ENCODE measurements around the gene C1GALT1.
"Not testable (repeated sequence)": the region's sequence is repeated elsewhere in the genome, so short reads cannot be mapped to it uniquely, and the experiment has no call there.

The C1GALT1 gene

DNA sequence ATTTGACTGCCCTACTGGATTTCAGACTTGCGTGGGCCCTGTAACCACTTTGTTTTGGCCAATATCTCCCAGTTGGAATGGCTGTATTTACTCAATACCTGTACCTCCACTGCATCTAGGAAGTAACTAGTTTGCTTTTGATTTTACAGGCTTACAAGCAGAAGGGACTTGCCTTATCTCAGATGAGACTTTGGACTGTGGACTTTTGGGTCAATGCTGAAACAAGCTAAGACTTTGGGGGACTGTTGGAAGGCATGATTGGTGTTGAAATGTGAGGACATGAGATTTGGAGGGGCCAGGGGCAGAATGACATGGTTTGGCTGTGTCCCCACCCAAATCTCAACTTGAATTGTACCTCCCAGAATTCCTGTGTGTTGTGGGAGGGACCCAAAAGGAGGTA lies 28.0 kb upstream of the C1GALT1 start:
- H3K4me3 ChIP-seq (ENCODE audit: low read length); H3K27me3 ChIP-seq (ENCODE audit: insufficient read depth, low read length); H2AFZ ChIP-seq (ENCODE audit: low read depth, low read length); H3K9me3 ChIP-seq (ENCODE audit: low read length); H3K4me1 ChIP-seq (ENCODE audit: insufficient read depth, low read length); H3K36me3 ChIP-seq (ENCODE audit: insufficient read depth, low read length): not testable (repeated sequence)

DNA sequence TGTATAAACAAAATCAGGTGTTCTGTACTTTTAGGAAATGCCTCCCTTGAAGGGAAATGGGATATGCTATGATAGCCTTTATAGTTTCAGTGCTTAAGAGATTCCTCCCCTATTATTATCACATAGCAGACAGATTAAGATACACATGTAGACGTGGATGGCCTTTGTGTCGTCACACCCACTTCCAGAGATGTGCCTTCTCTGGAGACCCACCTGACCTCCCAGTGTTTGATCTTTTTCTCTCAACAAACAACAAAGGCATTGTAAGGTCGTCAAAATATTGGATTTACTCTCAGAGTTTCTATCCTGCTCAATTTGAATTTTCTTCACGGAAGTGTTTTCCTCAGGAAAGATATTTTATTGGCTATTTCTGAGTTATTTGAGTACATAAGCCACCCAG lies 25.7 kb upstream of the C1GALT1 start:
- Histone ChIP-seq H3K27me3 (ENCODE audit: insufficient read depth, low read length) (no peaks in the 10 kb centered on the region), H3K4me3 (ENCODE audit: low read length) (no peak overlapping the region), H3K9me3 (ENCODE audit: low read length) (peaks cover 4% of the 10 kb centered on the region), H3K36me3 (ENCODE audit: insufficient read depth, low read length) (no peaks in the 10 kb centered on the region), H3K4me1 (ENCODE audit: insufficient read depth, low read length) (peaks cover 7% of the 10 kb centered on the region), H2AFZ (ENCODE audit: low read depth, low read length) (no peak overlapping the region)

DNA sequence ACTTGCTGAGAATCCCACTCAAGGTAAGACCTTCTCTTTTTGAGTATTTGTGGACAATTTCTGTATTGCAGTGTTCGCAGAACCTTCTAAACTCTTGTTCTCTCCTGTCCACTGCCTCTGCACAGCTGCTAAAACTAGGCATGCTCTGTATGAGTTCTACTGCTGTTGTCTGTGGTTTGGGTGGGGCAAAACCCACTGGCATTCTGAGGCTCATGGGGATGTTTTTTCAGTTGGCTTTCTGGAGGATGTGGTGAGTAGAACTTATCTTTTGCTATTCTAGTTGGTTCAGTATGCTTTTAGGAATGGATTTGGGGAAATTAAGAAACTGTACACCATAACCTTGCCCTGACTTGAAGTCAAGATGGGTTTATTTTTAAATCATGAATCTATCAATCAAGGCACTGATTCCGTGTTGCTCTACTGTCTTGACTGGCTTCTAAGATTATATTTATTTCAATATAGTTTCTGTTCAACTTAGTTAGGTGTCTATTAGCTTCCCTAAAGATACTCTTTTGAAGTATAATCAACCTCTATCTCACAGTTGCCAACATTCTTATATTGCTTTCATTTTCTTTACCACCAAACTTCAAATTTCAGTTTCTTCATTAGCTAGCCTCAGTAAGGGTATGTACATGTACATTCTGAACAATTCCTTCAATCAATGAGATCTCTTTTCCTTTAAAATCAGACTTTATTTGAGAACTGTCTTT lies 25.0 kb upstream of the C1GALT1 start:
- H3K36me3 ChIP-seq (ENCODE audit: insufficient read depth, low read length) = no peaks in the 10 kb centered on the region
- peaks cover 7% of the 10 kb centered on the region for H3K4me1 ChIP-seq (ENCODE audit: insufficient read depth, low read length)
- no peak overlapping the region for H3K4me3 ChIP-seq (ENCODE audit: low read length)
- peaks cover 4% of the 10 kb centered on the region for H3K9me3 ChIP-seq (ENCODE audit: low read length)
- H3K27me3 ChIP-seq (ENCODE audit: insufficient read depth, low read length) = no peaks in the 10 kb centered on the region
- H2AFZ ChIP-seq (ENCODE audit: low read depth, low read length) = no peak overlapping the region

DNA sequence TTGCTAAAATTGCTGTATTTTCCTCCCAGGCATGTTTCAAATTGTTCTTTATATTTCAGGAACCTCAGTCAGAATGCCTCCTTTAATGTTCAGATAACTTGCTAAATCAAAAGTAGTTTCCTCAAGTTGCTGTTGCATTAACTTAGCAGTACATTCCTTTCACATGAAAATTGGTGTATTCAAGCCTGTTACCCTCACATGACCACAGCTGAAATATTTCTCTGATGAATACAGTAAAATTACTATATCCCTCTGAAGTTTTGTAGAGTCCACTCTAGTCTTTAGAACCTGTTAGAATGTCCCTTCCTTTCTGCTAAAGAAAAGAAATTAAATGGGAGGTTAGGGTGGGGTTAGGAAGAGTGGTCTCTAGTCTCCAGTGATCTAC lies 24.5 kb upstream of the C1GALT1 start:
- Histone ChIP-seq H3K9me3 (ENCODE audit: low read length) (peaks cover 4% of the 10 kb centered on the region), H3K36me3 (ENCODE audit: insufficient read depth, low read length) (no peaks in the 10 kb centered on the region), H2AFZ (ENCODE audit: low read depth, low read length) (no peak overlapping the region), H3K4me3 (ENCODE audit: low read length) (no peak overlapping the region), H3K27me3 (ENCODE audit: insufficient read depth, low read length) (no peaks in the 10 kb centered on the region), H3K4me1 (ENCODE audit: insufficient read depth, low read length) (peaks cover 7% of the 10 kb centered on the region)

DNA sequence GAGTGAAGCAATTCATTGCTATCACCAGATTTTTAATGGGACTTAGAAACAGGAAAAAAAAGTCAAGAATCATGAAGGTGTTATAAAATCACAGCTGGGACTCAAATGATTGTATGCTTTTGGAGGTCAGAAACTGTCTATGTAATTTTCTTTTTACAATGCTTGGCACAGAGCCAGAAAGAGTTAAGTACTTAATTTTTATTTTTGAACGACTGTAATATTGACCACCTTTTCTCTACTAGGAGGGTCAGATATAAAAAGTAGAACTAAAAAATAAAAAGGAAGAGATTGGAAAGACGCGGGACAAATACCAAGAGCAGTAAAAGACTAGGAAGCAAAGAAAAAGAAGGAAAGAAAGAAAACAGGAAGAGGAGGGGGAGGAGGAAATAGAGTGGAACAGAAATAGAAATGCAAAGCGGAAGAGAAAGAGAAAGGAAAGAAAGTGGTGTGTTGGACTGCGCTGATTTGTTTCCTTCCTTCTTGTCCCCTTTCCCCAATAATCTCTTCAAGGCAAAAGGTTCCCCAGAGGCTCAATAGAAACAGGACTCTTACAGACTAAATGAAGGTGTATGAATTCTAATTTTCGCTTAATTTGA lies 23.2 kb upstream of the C1GALT1 start:
- no peak overlapping the region for H3K4me3 ChIP-seq (ENCODE audit: low read length)
- H3K4me1 ChIP-seq (ENCODE audit: insufficient read depth, low read length) = peaks cover 7% of the 10 kb centered on the region
- no peak overlapping the region for H2AFZ ChIP-seq (ENCODE audit: low read depth, low read length)
- H3K36me3 ChIP-seq (ENCODE audit: insufficient read depth, low read length) = no peaks in the 10 kb centered on the region
- peaks cover 2% of the 10 kb centered on the region for H3K9me3 ChIP-seq (ENCODE audit: low read length)
- H3K27me3 ChIP-seq (ENCODE audit: insufficient read depth, low read length) = no peaks in the 10 kb centered on the region

DNA sequence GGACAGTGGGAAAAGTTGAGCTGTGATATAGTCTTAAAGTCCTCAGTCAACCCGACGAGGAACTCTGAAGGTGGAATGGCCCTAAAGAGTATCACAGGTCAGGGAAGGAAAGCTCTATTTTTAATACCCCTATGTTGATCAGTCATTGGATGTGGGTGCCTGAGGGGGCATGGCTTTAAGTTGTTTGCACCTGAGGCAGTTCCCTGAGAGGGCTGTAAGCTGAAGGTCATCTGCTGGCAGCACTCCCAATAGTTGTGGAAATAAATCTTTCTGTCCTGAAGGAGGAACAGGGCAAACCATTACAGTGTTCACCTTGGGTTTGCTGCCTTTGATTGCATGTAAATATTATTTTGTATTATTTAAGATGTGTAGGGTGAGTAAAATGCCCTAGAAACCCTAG lies 17.8 kb upstream of the C1GALT1 start:
- no peaks in the 10 kb centered on the region for H3K4me1 ChIP-seq (ENCODE audit: insufficient read depth, low read length)
- H3K27me3 ChIP-seq (ENCODE audit: insufficient read depth, low read length) = no peaks in the 10 kb centered on the region
- H2AFZ ChIP-seq (ENCODE audit: low read depth, low read length) = no peak overlapping the region
- H3K4me3 ChIP-seq (ENCODE audit: low read length) = no peak overlapping the region
- H3K9me3 ChIP-seq (ENCODE audit: low read length) = no peaks in the 10 kb centered on the region
- no peaks in the 10 kb centered on the region for H3K36me3 ChIP-seq (ENCODE audit: insufficient read depth, low read length)

DNA sequence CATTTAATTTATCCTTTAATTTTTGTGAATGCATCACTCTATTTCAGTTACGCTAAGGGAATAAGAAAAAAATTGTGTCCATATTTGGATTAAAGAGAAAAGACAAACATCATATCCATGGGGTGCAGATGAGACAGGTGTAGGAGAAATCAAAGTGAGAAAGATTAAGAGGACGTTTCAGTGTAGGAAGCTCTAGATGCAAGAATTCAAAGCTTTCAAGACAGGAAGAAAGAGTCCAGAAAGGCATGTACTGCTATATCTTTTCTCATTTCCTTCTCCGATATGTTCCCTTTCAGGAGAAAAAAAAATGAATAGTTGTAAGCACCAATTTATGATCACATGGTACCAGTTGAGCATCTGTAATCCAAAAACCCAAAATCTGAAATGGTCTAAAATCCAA lies 17.0 kb upstream of the C1GALT1 start:
- H3K9me3 ChIP-seq (ENCODE audit: low read length) = no peaks in the 10 kb centered on the region
- H3K4me3 ChIP-seq (ENCODE audit: low read length) = no peak overlapping the region
- H3K4me1 ChIP-seq (ENCODE audit: insufficient read depth, low read length) = no peaks in the 10 kb centered on the region
- H3K36me3 ChIP-seq (ENCODE audit: insufficient read depth, low read length) = no peaks in the 10 kb centered on the region
- H2AFZ ChIP-seq (ENCODE audit: low read depth, low read length) = no peak overlapping the region
- no peaks in the 10 kb centered on the region for H3K27me3 ChIP-seq (ENCODE audit: insufficient read depth, low read length)

DNA sequence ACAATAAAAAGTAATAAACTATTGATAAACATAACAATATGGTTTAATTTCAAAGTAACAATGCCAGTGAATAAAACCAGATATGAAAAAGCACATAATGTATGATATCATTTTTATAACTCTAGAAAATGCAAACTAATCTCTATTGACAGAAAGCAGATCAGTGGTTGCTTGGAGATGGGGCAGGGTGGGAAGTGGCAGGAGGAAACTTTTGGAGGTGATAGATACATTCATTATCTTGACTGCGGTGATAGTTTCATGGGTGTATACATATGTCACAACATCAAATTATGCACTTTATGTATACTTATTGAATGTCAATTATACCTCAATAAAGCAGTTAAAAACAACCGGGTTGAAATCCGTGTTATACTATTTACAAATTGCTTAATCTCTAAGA lies 16.0 kb upstream of the C1GALT1 start:
- no peak overlapping the region for H2AFZ ChIP-seq (ENCODE audit: low read depth, low read length)
- H3K36me3 ChIP-seq (ENCODE audit: insufficient read depth, low read length) = no peaks in the 10 kb centered on the region
- no peak overlapping the region for H3K4me3 ChIP-seq (ENCODE audit: low read length)
- H3K9me3 ChIP-seq (ENCODE audit: low read length) = no peaks in the 10 kb centered on the region
- no peaks in the 10 kb centered on the region for H3K4me1 ChIP-seq (ENCODE audit: insufficient read depth, low read length)
- H3K27me3 ChIP-seq (ENCODE audit: insufficient read depth, low read length) = no peaks in the 10 kb centered on the region

DNA sequence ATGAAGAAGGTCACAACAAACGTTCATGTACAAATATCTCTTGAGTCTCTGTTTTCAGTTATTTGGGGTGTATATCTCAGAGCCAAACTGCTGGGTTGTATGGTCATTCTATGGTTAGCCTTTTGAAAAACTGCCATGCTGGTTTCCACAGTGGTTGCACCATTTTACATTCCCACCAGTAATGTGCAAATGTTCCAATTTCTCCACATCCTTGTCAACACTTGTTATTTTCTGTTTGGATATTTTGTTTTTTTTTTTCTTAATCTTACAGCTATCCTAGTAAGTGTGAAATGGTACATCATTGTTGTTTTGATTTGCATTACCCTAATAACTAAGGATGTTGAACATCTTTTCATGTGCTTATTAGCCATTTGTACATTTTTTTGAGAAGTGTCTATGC lies 13.0 kb upstream of the C1GALT1 start:
- Histone ChIP-seq H3K9me3 (ENCODE audit: low read length) (peaks cover 2% of the 10 kb centered on the region), H3K4me3 (ENCODE audit: low read length) (no peak overlapping the region), H2AFZ (ENCODE audit: low read depth, low read length) (no peak overlapping the region)

DNA sequence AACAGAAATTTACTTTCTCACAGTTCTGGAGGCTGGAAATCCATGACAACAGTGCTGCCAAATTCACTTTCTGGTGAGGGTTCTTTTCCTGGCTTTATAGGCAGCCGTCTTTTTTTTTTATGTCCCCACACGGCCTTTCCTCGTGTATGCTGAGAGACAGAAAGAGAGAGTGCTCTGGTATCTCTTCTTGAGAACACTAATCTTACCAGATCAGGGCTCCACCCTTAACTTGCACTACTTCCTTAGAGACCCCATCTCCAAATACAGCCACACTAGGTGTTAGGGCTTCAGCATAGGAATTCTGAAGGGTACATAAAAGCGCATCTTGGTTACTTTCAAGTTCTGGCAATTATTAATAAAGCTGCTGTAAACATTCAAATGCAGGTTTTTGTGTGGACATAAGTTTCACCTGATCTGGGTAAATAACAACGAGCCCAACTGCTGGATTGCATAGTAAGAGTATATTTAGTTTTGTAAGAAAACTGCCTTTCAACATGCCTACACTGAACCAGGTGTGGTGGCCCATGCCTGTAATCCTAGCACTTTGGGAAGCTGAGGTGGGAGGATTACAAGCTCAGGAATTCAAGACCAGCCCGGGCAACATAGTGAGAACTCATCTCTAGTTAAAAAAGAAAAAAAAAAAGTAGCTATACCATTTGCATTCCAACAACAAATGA lies 8.2 kb upstream of the C1GALT1 start:
- no peaks in the 10 kb centered on the region for H3K36me3 ChIP-seq (ENCODE audit: insufficient read depth, low read length)
- H3K4me1 ChIP-seq (ENCODE audit: insufficient read depth, low read length) = peaks cover 15% of the 10 kb centered on the region
- peaks cover 2% of the 10 kb centered on the region for H3K9me3 ChIP-seq (ENCODE audit: low read length)
- no peak overlapping the region for H3K4me3 ChIP-seq (ENCODE audit: low read length)
- H3K27me3 ChIP-seq (ENCODE audit: insufficient read depth, low read length) = no peaks in the 10 kb centered on the region
- H2AFZ ChIP-seq (ENCODE audit: low read depth, low read length) = no peak overlapping the region

More for the DNA sequence above, 13.0 kb upstream of the C1GALT1 start:
- Histone ChIP-seq H3K27me3 (ENCODE audit: insufficient read depth, low read length) (no peaks in the 10 kb centered on the region), H3K4me1 (ENCODE audit: insufficient read depth, low read length) (no peaks in the 10 kb centered on the region), H3K36me3 (ENCODE audit: insufficient read depth, low read length) (no peaks in the 10 kb centered on the region)

DNA sequence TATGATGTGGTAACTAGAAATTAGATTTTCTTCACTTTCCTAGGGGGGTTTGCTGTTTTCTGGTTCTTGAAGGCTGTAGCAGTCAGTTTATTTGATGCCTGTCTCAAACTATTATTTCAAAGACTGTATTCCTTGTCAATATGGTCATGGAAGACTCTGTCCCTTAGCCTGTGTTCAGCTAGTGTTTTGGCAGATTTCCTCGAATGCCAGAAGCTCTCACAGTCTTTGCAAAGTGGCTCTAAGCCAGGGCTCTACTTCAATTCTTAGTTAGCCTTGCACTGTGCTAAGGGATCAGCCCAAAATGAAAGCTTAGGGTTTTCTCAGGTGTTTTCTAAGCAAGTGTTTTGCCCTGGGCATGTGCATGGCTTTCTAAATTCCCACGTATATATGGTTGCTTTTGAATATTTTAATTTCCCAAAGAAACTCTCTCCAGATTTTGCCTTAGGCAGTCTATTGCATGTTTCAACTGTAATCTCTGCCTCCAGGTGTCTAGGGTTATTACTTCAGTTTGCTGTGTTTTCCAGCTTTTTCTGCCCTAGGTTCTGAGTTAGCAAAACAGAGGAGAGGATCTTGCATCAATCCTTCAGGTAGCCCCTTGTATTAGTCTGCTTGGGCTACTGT lies 7.2 kb upstream of the C1GALT1 start:
- Histone ChIP-seq H3K27me3 (ENCODE audit: insufficient read depth, low read length) (no peaks in the 10 kb centered on the region), H3K36me3 (ENCODE audit: insufficient read depth, low read length) (no peaks in the 10 kb centered on the region), H2AFZ (ENCODE audit: low read depth, low read length) (no peak overlapping the region), H3K4me1 (ENCODE audit: insufficient read depth, low read length) (peaks cover 15% of the 10 kb centered on the region), H3K4me3 (ENCODE audit: low read length) (no peak overlapping the region), H3K9me3 (ENCODE audit: low read length) (peaks cover 2% of the 10 kb centered on the region)

DNA sequence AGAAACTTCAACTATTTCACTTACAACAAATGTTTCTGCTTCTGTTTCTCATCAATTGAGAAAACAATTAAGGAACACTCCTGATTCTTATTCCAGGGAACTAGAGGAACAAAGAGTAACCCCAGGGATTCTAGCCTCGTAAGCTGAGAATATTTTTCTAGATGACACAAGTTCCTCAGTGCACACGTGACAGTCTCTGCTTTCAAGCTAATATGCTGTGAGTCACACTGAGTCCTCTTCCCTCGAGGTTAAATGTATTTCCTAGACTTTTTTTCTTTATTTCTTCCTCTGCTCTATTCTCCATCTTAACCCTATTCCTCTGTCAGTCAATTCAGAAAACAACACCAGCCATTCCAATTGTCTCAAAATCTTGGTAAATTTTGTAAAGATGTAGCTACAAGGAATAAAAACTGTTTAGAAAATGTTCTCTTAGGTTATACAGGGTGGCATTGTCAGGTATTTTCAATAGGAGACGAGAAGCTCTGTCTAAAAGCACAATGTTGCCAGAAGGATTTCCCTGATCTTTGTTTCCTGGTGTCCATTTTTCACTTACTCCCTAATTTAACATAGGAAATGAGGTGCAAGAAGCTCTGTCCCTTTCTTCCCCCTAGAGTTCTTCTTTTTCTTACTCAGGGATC lies 5.8 kb upstream of the C1GALT1 start:
- Histone ChIP-seq H3K36me3 (ENCODE audit: insufficient read depth, low read length) (no peaks in the 10 kb centered on the region), H2AFZ (ENCODE audit: low read depth, low read length) (peak overlapping the region; percentile 64), H3K4me1 (ENCODE audit: insufficient read depth, low read length) (peaks cover 15% of the 10 kb centered on the region), H3K4me3 (ENCODE audit: low read length) (peak overlapping the region; percentile 6), H3K27me3 (ENCODE audit: insufficient read depth, low read length) (no peaks in the 10 kb centered on the region), H3K9me3 (ENCODE audit: low read length) (peaks cover 2% of the 10 kb centered on the region)

DNA sequence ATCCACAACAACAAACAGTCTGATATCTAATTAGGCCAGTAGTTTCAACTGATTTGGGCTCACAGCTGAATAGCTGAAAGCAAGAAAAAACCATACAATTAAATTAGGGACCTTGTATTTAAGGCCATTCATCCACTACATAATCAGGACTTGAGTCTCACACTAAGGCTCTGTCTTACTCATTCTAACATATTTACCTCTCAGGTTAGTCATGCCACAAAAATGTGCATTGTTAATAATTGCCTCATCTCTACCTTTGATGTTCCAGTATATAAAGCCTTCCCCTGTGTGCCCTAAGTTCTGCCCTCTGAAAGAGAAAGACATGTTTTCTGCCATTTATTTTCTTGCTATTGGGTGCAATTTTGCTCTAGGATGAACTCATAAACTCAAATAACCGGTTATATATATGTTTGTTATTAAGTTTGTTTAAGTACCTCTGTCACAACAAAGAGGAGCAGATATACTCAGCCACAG lies 5.3 kb upstream of the C1GALT1 start:
- no peaks in the 10 kb centered on the region for H3K36me3 ChIP-seq (ENCODE audit: insufficient read depth, low read length)

More for the DNA sequence above, 5.3 kb upstream of the C1GALT1 start:
- Histone ChIP-seq H3K4me3 (ENCODE audit: low read length) (no peak overlapping the region), H3K4me1 (ENCODE audit: insufficient read depth, low read length) (peaks cover 15% of the 10 kb centered on the region), H3K27me3 (ENCODE audit: insufficient read depth, low read length) (no peaks in the 10 kb centered on the region), H2AFZ (ENCODE audit: low read depth, low read length) (peak overlapping the region; percentile 64), H3K9me3 (ENCODE audit: low read length) (peaks cover 2% of the 10 kb centered on the region)

Data from neuron (in vitro differentiated cells).